GM13977 (cell line): ENCODE data around the gene JAML.

Experiments
- DNase-seq: peaks from one replicate; pipeline ENCODE4 v3.0.0; 2012; ENCODE audit warnings: low spot score
- in situ Hi-C: fragments of 300-500 bp; cut with MboI; formaldehyde crosslinking; loops from one replicate; pipeline ENCODE4 v1.12.0; 2022; ENCODE audit warnings: low sequenced_read_pairs, low pct_unique_long_range_greater_than_20kb, mixed read lengths, inconsistent platforms; ENCODE audit not compliant: unreplicated experiment
- TF ChIP-seq, protein P1 (sequence below): IDR thresholded peaks from 2 replicates; pipeline ENCODE4 v1.5.1; 2012; ENCODE audit warnings: mild to moderate bottlenecking, control low read depth; ENCODE audit not compliant: insufficient read depth; ENCODE audit errors: extremely low read depth, missing control alignments

Gene JAML

DNA sequence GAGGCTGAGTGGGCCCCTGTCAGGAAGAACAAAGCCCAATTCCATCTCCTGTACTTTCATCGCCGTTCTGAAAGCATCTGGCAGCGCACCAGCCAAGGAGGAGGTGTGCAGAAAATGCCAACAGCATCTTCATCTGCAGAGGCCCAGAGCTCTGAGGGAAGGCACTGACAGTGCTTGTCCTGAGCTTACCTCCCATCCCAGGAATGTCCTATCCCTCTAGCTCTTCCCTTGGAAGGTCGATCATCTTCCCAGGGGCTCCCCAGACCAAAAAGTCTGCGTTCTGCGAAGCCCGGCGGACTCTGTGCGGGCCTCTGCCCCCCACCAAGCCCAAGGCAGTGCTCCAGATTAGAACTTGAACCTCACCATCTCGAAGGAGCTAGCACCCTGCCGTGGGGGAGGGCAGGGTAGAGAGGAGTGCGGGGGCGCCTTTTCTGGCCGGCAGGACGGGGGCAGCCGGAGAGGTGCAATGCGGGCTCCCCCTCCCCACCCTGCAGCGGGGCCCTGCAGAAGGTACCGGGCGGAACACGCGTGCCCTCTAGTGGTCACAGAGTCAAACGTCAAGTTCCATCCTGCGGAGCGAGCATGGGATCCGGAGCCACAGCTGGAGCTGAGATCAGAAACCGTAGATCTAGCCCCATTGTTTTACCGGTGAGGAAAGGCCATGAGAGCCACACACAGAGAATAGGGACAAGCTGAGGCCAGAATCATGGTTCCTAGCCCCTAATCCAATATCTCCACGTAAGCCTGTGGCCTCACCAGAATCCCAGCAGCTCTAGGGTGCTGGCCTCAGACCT, 53.3 kb downstream of the JAML start:
- peak; percentile 86 for DNase-seq
- in situ Hi-C loops: no loop called here
- TF ChIP-seq, protein P1, sequence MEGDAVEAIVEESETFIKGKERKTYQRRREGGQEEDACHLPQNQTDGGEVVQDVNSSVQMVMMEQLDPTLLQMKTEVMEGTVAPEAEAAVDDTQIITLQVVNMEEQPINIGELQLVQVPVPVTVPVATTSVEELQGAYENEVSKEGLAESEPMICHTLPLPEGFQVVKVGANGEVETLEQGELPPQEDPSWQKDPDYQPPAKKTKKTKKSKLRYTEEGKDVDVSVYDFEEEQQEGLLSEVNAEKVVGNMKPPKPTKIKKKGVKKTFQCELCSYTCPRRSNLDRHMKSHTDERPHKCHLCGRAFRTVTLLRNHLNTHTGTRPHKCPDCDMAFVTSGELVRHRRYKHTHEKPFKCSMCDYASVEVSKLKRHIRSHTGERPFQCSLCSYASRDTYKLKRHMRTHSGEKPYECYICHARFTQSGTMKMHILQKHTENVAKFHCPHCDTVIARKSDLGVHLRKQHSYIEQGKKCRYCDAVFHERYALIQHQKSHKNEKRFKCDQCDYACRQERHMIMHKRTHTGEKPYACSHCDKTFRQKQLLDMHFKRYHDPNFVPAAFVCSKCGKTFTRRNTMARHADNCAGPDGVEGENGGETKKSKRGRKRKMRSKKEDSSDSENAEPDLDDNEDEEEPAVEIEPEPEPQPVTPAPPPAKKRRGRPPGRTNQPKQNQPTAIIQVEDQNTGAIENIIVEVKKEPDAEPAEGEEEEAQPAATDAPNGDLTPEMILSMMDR: peak; percentile 92

DNA sequence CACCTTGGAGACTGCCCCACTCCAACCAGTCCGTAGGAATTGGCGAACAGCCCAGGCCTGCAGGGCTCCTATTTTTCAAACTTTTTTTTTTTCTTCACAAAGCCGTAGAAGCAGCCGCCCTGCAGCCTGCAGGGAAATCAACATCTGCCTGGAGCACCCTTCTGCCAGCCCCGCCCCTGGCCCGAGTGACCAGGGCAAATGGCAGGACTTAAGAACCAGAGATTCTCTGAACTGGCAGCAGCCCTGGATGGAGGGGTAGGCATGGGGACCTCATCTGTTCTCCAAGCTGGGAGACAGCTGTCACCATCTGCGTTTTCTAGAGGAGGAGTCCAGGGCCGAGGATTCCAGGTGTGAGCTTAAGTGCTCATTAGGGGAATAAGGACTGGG, 53.9 kb downstream of the JAML start:
- in situ Hi-C loops: no loop called here
- no peak for DNase-seq
- TF ChIP-seq, protein P1: no peak

DNA sequence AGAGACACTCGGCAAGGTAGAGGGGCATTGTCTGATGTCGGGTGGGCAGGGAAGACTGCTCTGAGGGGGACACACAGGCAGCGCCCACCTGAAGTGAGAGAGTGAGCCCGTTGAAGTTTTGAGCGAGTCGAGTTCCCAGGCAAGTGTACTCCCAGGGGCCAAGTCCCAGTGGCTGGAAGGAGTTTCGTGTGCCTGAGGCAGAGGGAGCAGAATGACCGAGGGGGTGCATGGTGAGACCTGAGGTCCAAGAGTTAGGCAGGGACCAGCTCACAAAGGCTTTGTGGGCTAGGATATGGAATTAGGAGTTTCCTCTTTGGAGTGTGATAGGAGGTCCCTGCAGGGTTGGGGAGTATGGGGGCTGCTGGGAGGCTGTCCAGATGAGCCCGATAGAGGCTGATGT, 54.6 kb downstream of the JAML start:
- no peak for DNase-seq
- in situ Hi-C loops: no loop called here
- TF ChIP-seq, protein P1: no peak

- no peak for DNase-seq
- TF ChIP-seq, protein P1: no peak
- in situ Hi-C loops: no loop called here
Measured at GRCh38 chr11:118169300-118170140, 55.3 kb downstream of the JAML start.

DNA sequence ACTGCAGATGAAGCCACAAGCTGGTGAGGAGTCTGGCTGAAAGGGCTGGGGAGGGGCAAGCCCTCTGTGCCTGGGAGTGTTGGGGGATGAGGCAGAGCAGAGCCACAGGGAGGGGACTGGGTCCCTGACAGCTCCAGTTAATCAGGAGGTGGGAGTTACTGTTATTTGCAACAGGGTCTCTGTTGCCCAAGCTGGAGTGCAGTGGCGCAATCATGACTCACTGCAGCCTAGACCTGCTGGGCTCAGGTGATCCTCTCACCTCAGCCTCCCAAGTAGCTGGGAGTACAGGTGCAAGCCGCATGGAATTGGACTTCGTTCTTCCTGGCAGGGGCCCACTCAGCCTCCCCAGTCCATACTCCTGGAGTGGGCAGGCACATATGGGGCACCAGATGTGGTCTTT, 56.1 kb downstream of the JAML start:
- TF ChIP-seq, protein P1: no peak
- in situ Hi-C loops: no loop called here
- DNase-seq: no peak

GRCh38 chr11:118168316-118168715, 56.5 kb downstream of the JAML start:
- in situ Hi-C loops: no loop called here
- TF ChIP-seq, protein P1: no peak
- no peak for DNase-seq
